H9 (cell line): Measurements from ENCODE around the gene MAL. TPM values are rescaled to one million over a fixed set of nuclear protein-coding genes. Genes with fewer than 3 reads are reported as not detected.

Experiments
- DNase-seq: peaks from one replicate; pipeline ENCODE4 v3.0.0-alpha.2; 2017
- H2AFZ ChIP-seq: one replicate; pipeline ENCODE4 v1.6.1; 2013; ENCODE audit warnings: mild to moderate bottlenecking, low read length, control low read depth, moderate library complexity
- H2AK5ac ChIP-seq: 2 replicates; pipeline ENCODE4 v1.6.1; 2013; ENCODE audit warnings: low read length, control low read depth, mixed read lengths; ENCODE audit not compliant: insufficient read length
- H2BK120ac ChIP-seq: one replicate; pipeline ENCODE4 v1.6.1; 2013; ENCODE audit warnings: low read depth, mild to moderate bottlenecking, low read length, control low read depth, inconsistent platforms; ENCODE audit not compliant: poor library complexity, severe bottlenecking
- H2BK12ac ChIP-seq: 2 replicates; pipeline ENCODE4 v1.6.1; 2013; ENCODE audit warnings: low read length, control low read depth, mixed read lengths, low read depth; ENCODE audit not compliant: insufficient read length
- H2BK15ac ChIP-seq: 2 replicates; pipeline ENCODE4 v1.6.1; 2013; ENCODE audit warnings: low read depth, low read length, control low read depth
- H2BK20ac ChIP-seq: one replicate; pipeline ENCODE4 v1.6.1; 2013; ENCODE audit warnings: low read depth, mild to moderate bottlenecking, low read length, control low read depth, inconsistent platforms; ENCODE audit not compliant: poor library complexity, severe bottlenecking
- H2BK5ac ChIP-seq: 2 replicates; pipeline ENCODE4 v1.6.1; 2013; ENCODE audit warnings: low read length, control low read depth, mixed read lengths; ENCODE audit not compliant: insufficient read length
- H3K14ac ChIP-seq: 2 replicates; pipeline ENCODE4 v1.6.1; 2013; ENCODE audit warnings: low read length, control low read depth; ENCODE audit not compliant: insufficient read depth
- H3K18ac ChIP-seq: 2 replicates; pipeline ENCODE4 v1.6.1; 2013; ENCODE audit warnings: low read depth, mild to moderate bottlenecking, mixed read lengths, low read length, control low read depth; ENCODE audit not compliant: insufficient read length
- H3K23ac ChIP-seq: 2 replicates; pipeline ENCODE4 v1.6.1; 2013; ENCODE audit warnings: low read length, control low read depth, mixed read lengths, low read depth; ENCODE audit not compliant: insufficient read length
- H3K23me2 ChIP-seq: 2 replicates; pipeline ENCODE4 v1.6.1; 2013; ENCODE audit warnings: low read depth, mild to moderate bottlenecking, mixed read lengths, low read length, control low read depth; ENCODE audit not compliant: insufficient read length, poor library complexity, severe bottlenecking
- H3K27ac ChIP-seq: 2 replicates; pipeline ENCODE4 v1.5.1; 2013; ENCODE audit warnings: low read length, control low read depth, mixed read lengths, low read depth; ENCODE audit not compliant: insufficient read length
- H3K27me3 ChIP-seq: 2 replicates; pipeline ENCODE4 v1.6.1; 2013; ENCODE audit warnings: low read length, control low read depth, inconsistent platforms; ENCODE audit not compliant: insufficient read depth
- H3K4ac ChIP-seq: 2 replicates; pipeline ENCODE4 v1.6.1; 2013; ENCODE audit warnings: low read depth, mild to moderate bottlenecking, control low read depth, inconsistent platforms, low read length, moderate library complexity
- H3K4me1 ChIP-seq: 2 replicates; pipeline ENCODE4 v1.6.1; 2013; ENCODE audit warnings: low read length, control low read depth, inconsistent platforms; ENCODE audit not compliant: insufficient read depth
- H3K4me2 ChIP-seq: 2 replicates; pipeline ENCODE4 v1.6.1; 2013; ENCODE audit warnings: low read length, control low read depth, mixed read lengths; ENCODE audit not compliant: insufficient read length, insufficient read depth
- H3K56ac ChIP-seq: 2 replicates; pipeline ENCODE4 v1.6.1; 2013; ENCODE audit warnings: low read depth, mild to moderate bottlenecking, mixed read lengths, low read length, control low read depth; ENCODE audit not compliant: insufficient read length
- H3K79me1 ChIP-seq: 2 replicates; pipeline ENCODE4 v1.6.1; 2013; ENCODE audit warnings: low read depth, mild to moderate bottlenecking, moderate library complexity, low read length, control low read depth, inconsistent platforms; ENCODE audit not compliant: insufficient read depth, poor library complexity, severe bottlenecking
- H3K79me2 ChIP-seq: 2 replicates; pipeline ENCODE4 v1.6.1; 2013; ENCODE audit warnings: low read length, control low read depth, inconsistent platforms; ENCODE audit not compliant: insufficient read depth
- H3K9ac ChIP-seq: 2 replicates; pipeline ENCODE4 v1.6.1; 2013; ENCODE audit warnings: low read length, control low read depth, mixed read lengths; ENCODE audit not compliant: insufficient read length; ENCODE audit errors: extremely low read depth
- H3K9me3 ChIP-seq: one replicate; pipeline ENCODE4 v1.6.1; 2013; ENCODE audit warnings: low read depth, low read length, inconsistent platforms; ENCODE audit not compliant: control insufficient read depth
- H3T11ph ChIP-seq: one replicate; pipeline ENCODE4 v1.6.1; 2013; ENCODE audit warnings: mild to moderate bottlenecking, low read length, control low read depth, inconsistent platforms
- H4K20me1 ChIP-seq: one replicate; pipeline ENCODE4 v1.6.1; 2013; ENCODE audit not compliant: control insufficient read depth, insufficient read length, insufficient read depth
- H4K5ac ChIP-seq: 2 replicates; pipeline ENCODE4 v1.6.1; 2013; ENCODE audit warnings: low read depth, mild to moderate bottlenecking, mixed read lengths, low read length, control low read depth; ENCODE audit not compliant: insufficient read length
- H4K8ac ChIP-seq: replicated peaks from 2 replicates; pipeline ENCODE4 v1.6.1; 2013; ENCODE audit warnings: low read length, control low read depth, mixed read lengths, low read depth; ENCODE audit not compliant: insufficient read length
- H4K91ac ChIP-seq: 2 replicates; pipeline ENCODE4 v1.6.1; 2013; ENCODE audit warnings: low read depth, mild to moderate bottlenecking, moderate library complexity, mixed read lengths, low read length, control low read depth; ENCODE audit not compliant: insufficient read length
- H3K27ac Mint-ChIP-seq, 3 experiments: 2 replicates in 2 of 3; 3 replicates in 1 of 3; pipeline ENCODE4 v1.8.0; 2020 to 2021; ENCODE audit warnings: mixed read lengths in 3 of 3, mild to moderate bottlenecking in 1 of 3, moderate library complexity in 1 of 3
- H3K27me3 Mint-ChIP-seq: 2 replicates; pipeline ENCODE4 v1.8.0; 2021; ENCODE audit warnings: low read depth, mild to moderate bottlenecking, moderate library complexity, mixed read lengths
- H3K36me3 Mint-ChIP-seq, 3 experiments: 2 replicates in 2 of 3; 3 replicates in 1 of 3; pipeline ENCODE4 v1.8.0; 2020 to 2021; ENCODE audit warnings: low read depth in 3 of 3, mixed read lengths in 3 of 3; ENCODE audit not compliant: insufficient read depth in 1 of 3
- H3K4me1 Mint-ChIP-seq, 2 experiments: 2 replicates each; pipeline ENCODE4 v1.8.0; 2020; ENCODE audit warnings: mixed read lengths in 2 of 2
- H3K4me3 Mint-ChIP-seq, 2 experiments: 2 replicates in 1 of 2; 3 replicates in 1 of 2; pipeline ENCODE4 v1.8.0; 2020 to 2021; ENCODE audit warnings: mild to moderate bottlenecking in 2 of 2, mixed read lengths in 2 of 2, moderate library complexity in 1 of 2
- H3K9me3 Mint-ChIP-seq, 2 experiments: 2 replicates in 1 of 2; 3 replicates in 1 of 2; pipeline ENCODE4 v1.8.0; 2020; ENCODE audit warnings: mild to moderate bottlenecking in 2 of 2, mixed read lengths in 2 of 2, moderate library complexity in 1 of 2
- CTCF ChIP-seq: fragments of 200-600 bp; sonication (generic); conservative IDR thresholded peaks from 3 replicates; pipeline ENCODE4 v1.8.0; 2021; ENCODE audit warnings: antibody characterized with exemption, mild to moderate bottlenecking
- WGBS: extraction: QIAGEN DNeasy Blood & Tissue Kit; methylation state at CpG from one replicate; pipeline ENCODE4 v1.1.7; 2013; ENCODE audit warnings: missing lambda C conversion rate, low lambda C conversion rate, mixed read lengths; ENCODE audit not compliant: insufficient read length; ENCODE audit errors: extremely low coverage; 5-methylcytosine and 5-hydroxymethylcytosine counted together
- total RNA-seq: library from RNA; stranded (reverse); gene quantifications from 2 replicates; pipeline ENCODE4 v1.2.1, GENCODE V29; 2021

The MAL gene
- total RNA-seq, 1 experiment from 2014 or later, result not detected

- no peak overlapping the region for H3K56ac ChIP-seq
- no peak overlapping the region for H3K27ac ChIP-seq
- no peaks in the 10 kb centered on the region for H3K36me3 Mint-ChIP-seq
- H3K23ac ChIP-seq, result no peak overlapping the region
- no peak overlapping the region for H2BK120ac ChIP-seq
- no peak overlapping the region; the same call in 1 of the 2 replicates for H3K14ac ChIP-seq
- peak; percentile 42 for DNase-seq
- no peak overlapping the region for H2BK15ac ChIP-seq
- H2BK12ac ChIP-seq, result no peak overlapping the region
- H4K20me1 ChIP-seq, result no peaks in the 10 kb centered on the region
- no peaks in the 10 kb centered on the region for H3K79me1 ChIP-seq
- H2AFZ ChIP-seq, result no peak overlapping the region
- no peak overlapping the region for H3K4ac ChIP-seq
- no peak overlapping the region for H2BK5ac ChIP-seq
- H4K8ac ChIP-seq, result no peak overlapping the region
- H3K18ac ChIP-seq, result no peak overlapping the region
- no peak overlapping the region for H4K91ac ChIP-seq
- H3T11ph ChIP-seq, result no peak overlapping the region
- H3K4me2 ChIP-seq, result no peak overlapping the region
- H3K4me1 Mint-ChIP-seq, result peaks cover 7 to 22% of the 10 kb centered on the region in 2 experiments
- no peak overlapping the region for H3K4me3 Mint-ChIP-seq
- no peak overlapping the region for H3K27ac Mint-ChIP-seq
- H3K79me2 ChIP-seq, result no peaks in the 10 kb centered on the region
- no peaks in the 10 kb centered on the region for H3K9me3 ChIP-seq
- no peak for TF ChIP-seq CTCF
- no peaks in the 10 kb centered on the region for H3K23me2 ChIP-seq
- H3K9ac ChIP-seq, result no peak overlapping the region
- H3K4me1 ChIP-seq, result no peaks in the 10 kb centered on the region
- H2BK20ac ChIP-seq, result no peak overlapping the region
- no peak overlapping the region for H2AK5ac ChIP-seq
- no peaks in the 10 kb centered on the region for H3K27me3 ChIP-seq
- no peak overlapping the region for H4K5ac ChIP-seq
- H3K9me3 Mint-ChIP-seq, result peaks cover 3 to 9% of the 10 kb centered on the region in 2 experiments; a peak in 3 of 5 replicates
- peaks cover 47% of the 10 kb centered on the region for H3K27me3 Mint-ChIP-seq
- no CpG with 5 or more reads among the region's 17 CpGs for WGBS
Observed at GRCh38 chr2:95043300-95044093, 18.0 kb downstream of the MAL start.
